Osteoblast (primary cell): ENCODE results near the gene RPL18A. TPM values are rescaled to one million over a fixed set of nuclear protein-coding genes. Genes with fewer than 3 reads are reported as not detected.
A peak's percentile ranks its signal among the peaks of the same experiment; 100 is the strongest.

ENCODE experiments used
- DNase-seq: peaks from one replicate; pipeline ENCODE4 v3.0.0; 2011; ENCODE audit warnings: low spot score, mixed read lengths; ENCODE audit not compliant: insufficient read length; ENCODE audit errors: missing footprints
- H2AFZ ChIP-seq: 2 replicates; pipeline ENCODE4 v1.6.0; 2011; ENCODE audit warnings: mild to moderate bottlenecking, low read length
- H3K27ac ChIP-seq: 2 replicates; pipeline ENCODE4 v1.5.1; 2011; ENCODE audit warnings: mild to moderate bottlenecking, low read depth, low read length, moderate library complexity
- H3K27me3 ChIP-seq: 2 replicates; pipeline ENCODE4 v1.6.0; 2012; ENCODE audit warnings: mild to moderate bottlenecking, control low read depth, inconsistent platforms, low read length, moderate library complexity; ENCODE audit not compliant: insufficient read depth
- H3K36me3 ChIP-seq: 2 replicates; pipeline ENCODE4 v1.5.1; 2011; ENCODE audit warnings: mild to moderate bottlenecking, low read length, control low read depth, moderate library complexity; ENCODE audit not compliant: insufficient read depth
- H3K4me1 ChIP-seq: 2 replicates; pipeline ENCODE4 v1.5.1; 2011; ENCODE audit warnings: mild to moderate bottlenecking, low read length, control low read depth, moderate library complexity; ENCODE audit not compliant: insufficient read depth
- H3K4me2 ChIP-seq: 2 replicates; pipeline ENCODE4 v1.6.0; 2011; ENCODE audit warnings: mild to moderate bottlenecking, low read length; ENCODE audit not compliant: insufficient read depth
- H3K4me3 ChIP-seq: fragments of 200-600 bp; sonication (generic); 3 replicates; pipeline ENCODE4 v1.5.1; 2012; ENCODE audit warnings: mild to moderate bottlenecking, low read length, inconsistent platforms; ENCODE audit not compliant: insufficient read depth
- H3K79me2 ChIP-seq: 2 replicates; pipeline ENCODE4 v1.6.0; 2012; ENCODE audit warnings: mild to moderate bottlenecking, low read length, control low read depth, inconsistent platforms; ENCODE audit not compliant: insufficient read depth
- H3K9me3 ChIP-seq: 2 replicates; pipeline ENCODE4 v1.5.1; 2011; ENCODE audit warnings: low read depth, low read length, control low read depth
- H4K20me1 ChIP-seq: 2 replicates; pipeline ENCODE4 v1.6.0; 2012; ENCODE audit warnings: mild to moderate bottlenecking, low read length, control low read depth; ENCODE audit not compliant: insufficient read depth
- total RNA-seq: library from RNA; depleted of rRNA; stranded (reverse); fragments of >200 nt; gene quantifications from 2 replicates; pipeline ENCODE4 v1.2.3, GENCODE V29; 2012
- TF ChIP-seq, protein P1 (sequence below): IDR thresholded peaks from 2 replicates; pipeline ENCODE4 v1.5.1; 2011; ENCODE audit warnings: mild to moderate bottlenecking, low read depth, low read length, moderate library complexity; ENCODE audit errors: extremely low read depth

The RPL18A gene
- total RNA-seq, 1 donor = 869 TPM

GRCh38 chr19:17843908-17844490 lies 15.7 kb upstream of the RPL18A start:
- no peak overlapping the region for H3K4me2 ChIP-seq
- H3K27me3 ChIP-seq = no peaks in the 10 kb centered on the region
- H3K79me2 ChIP-seq = no peaks in the 10 kb centered on the region
- peak; percentile 68 for DNase-seq
- no peak overlapping the region for H3K27ac ChIP-seq
- H3K4me3 ChIP-seq = no peak overlapping the region
- no peaks in the 10 kb centered on the region for H4K20me1 ChIP-seq
- no peaks in the 10 kb centered on the region for H3K9me3 ChIP-seq
- no peak overlapping the region for H2AFZ ChIP-seq
- H3K36me3 ChIP-seq = no peaks in the 10 kb centered on the region
- TF ChIP-seq, protein P1, sequence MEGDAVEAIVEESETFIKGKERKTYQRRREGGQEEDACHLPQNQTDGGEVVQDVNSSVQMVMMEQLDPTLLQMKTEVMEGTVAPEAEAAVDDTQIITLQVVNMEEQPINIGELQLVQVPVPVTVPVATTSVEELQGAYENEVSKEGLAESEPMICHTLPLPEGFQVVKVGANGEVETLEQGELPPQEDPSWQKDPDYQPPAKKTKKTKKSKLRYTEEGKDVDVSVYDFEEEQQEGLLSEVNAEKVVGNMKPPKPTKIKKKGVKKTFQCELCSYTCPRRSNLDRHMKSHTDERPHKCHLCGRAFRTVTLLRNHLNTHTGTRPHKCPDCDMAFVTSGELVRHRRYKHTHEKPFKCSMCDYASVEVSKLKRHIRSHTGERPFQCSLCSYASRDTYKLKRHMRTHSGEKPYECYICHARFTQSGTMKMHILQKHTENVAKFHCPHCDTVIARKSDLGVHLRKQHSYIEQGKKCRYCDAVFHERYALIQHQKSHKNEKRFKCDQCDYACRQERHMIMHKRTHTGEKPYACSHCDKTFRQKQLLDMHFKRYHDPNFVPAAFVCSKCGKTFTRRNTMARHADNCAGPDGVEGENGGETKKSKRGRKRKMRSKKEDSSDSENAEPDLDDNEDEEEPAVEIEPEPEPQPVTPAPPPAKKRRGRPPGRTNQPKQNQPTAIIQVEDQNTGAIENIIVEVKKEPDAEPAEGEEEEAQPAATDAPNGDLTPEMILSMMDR = no peak
- H3K4me1 ChIP-seq = peaks cover 3% of the 10 kb centered on the region

DNA sequence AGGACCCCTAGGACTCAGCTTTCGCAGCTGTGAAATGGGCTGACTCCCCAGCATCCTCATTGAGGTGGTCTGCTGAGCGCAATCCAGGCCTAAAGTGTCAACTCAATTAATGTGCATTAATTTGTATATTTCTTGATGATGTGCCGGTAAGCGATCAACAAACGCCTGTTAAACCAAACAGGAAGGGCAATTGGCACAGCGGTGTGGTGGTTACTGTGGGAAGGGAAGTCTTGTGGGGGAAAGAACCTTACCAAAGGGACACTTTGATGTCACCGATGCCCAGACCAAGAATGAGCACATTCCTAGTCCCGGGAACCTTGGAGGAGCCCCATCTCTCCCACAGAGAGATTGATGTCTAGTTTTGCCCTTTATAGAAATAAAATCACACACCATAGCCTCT lies 13.6 kb upstream of the RPL18A start:
- peak; percentile 69 for DNase-seq
- Histone ChIP-seq H3K79me2 (no peaks in the 10 kb centered on the region), H3K36me3 (no peaks in the 10 kb centered on the region), H3K4me2 (no peak overlapping the region), H3K4me3 (no peak overlapping the region), H3K27me3 (no peaks in the 10 kb centered on the region), H2AFZ (no peak overlapping the region), H3K4me1 (peaks cover 9% of the 10 kb centered on the region), H3K27ac (no peak overlapping the region), H4K20me1 (no peaks in the 10 kb centered on the region), H3K9me3 (no peaks in the 10 kb centered on the region)
- TF ChIP-seq, protein P1 = no peak

- TF ChIP-seq, protein P1 = no peak
- H3K9me3 ChIP-seq = no peaks in the 10 kb centered on the region
- no peaks in the 10 kb centered on the region for H4K20me1 ChIP-seq
- peak; percentile 99 for DNase-seq
- H3K36me3 ChIP-seq = no peaks in the 10 kb centered on the region
- peak within 1 kb of the TSS; percentile 85 for H2AFZ ChIP-seq
- peak within 1 kb of the TSS; percentile 72 for H3K4me2 ChIP-seq
- peak within 1 kb of the TSS; percentile 72 for H3K4me3 ChIP-seq
- peak within 1 kb of the TSS; percentile 37 for H3K27ac ChIP-seq
- no peaks in the 10 kb centered on the region for H3K79me2 ChIP-seq
- H3K4me1 ChIP-seq = peaks cover 9% of the 10 kb centered on the region
- no peaks in the 10 kb centered on the region for H3K27me3 ChIP-seq
These were observed 12.0 kb upstream of the RPL18A start, which contains the start of gene JAK3 for GRCh38 chr19:17847538-17848366. Gene JAK3 (minus strand): TSS chr19:17847982. CDS start chr19:17844417, 3,565 bp downstream.
